HG02870 (cell line): ENCODE results near the gene OSM.
"Not testable (repeated sequence)": the region's sequence is repeated elsewhere in the genome, so short reads cannot be mapped to it uniquely, and the experiment has no call there.

ENCODE experiments used
- ATAC-seq: cut with Tn5 transposase; IDR thresholded peaks from one replicate; pipeline ENCODE4 v1.9.1; 2021; ENCODE audit warnings: mild to moderate bottlenecking, moderate library complexity; ENCODE audit not compliant: unreplicated experiment

The OSM gene

GRCh38 chr22:30245985-30246813 is 20.5 kb downstream of the OSM start, which contains the start of gene LIF:
TSS of gene LIF (minus strand) at chr22:30246759. CDS start at chr22:30246695, 64 bp downstream.
- no peak for ATAC-seq

GRCh38 chr22:30245181-30245984 is 21.3 kb downstream of the OSM start:
- ATAC-seq: no peak

- no peak for ATAC-seq
Measured at GRCh38 chr22:30244641-30245040, 22.0 kb downstream of the OSM start.

GRCh38 chr22:30244066-30244465 is 22.6 kb downstream of the OSM start:
- ATAC-seq: no peak

GRCh38 chr22:30243661-30244060 is 23.0 kb downstream of the OSM start:
- no peak for ATAC-seq

- no peak for ATAC-seq
Measured at GRCh38 chr22:30241576-30242371, 24.9 kb downstream of the OSM start.

GRCh38 chr22:30240541-30241417 is 25.9 kb downstream of the OSM start:
- no peak for ATAC-seq

GRCh38 chr22:30239488-30240405 is 26.9 kb downstream of the OSM start:
- ATAC-seq: no peak

- ATAC-seq: no peak
Measured at GRCh38 chr22:30238661-30239487, 27.8 kb downstream of the OSM start.

GRCh38 chr22:30238136-30238535 is 28.5 kb downstream of the OSM start:
- ATAC-seq: no peak

- no peak for ATAC-seq
Measured at GRCh38 chr22:30236875-30237274, 29.8 kb downstream of the OSM start.

GRCh38 chr22:30235687-30236170 is 30.9 kb downstream of the OSM start:
- ATAC-seq: no peak

- no peak for ATAC-seq
Measured at GRCh38 chr22:30234786-30235470, 31.7 kb downstream of the OSM start.

- ATAC-seq: not testable (repeated sequence)
Measured at GRCh38 chr22:30234325-30234724, 32.3 kb downstream of the OSM start.

- no peak for ATAC-seq
Measured at GRCh38 chr22:30233582-30233981, 33.1 kb downstream of the OSM start.

GRCh38 chr22:30232716-30233218 is 33.9 kb downstream of the OSM start:
- ATAC-seq: no peak

- no peak for ATAC-seq
Measured at GRCh38 chr22:30230787-30231461, 35.7 kb downstream of the OSM start.
